ENCODE data around the gene SOCS7. TPM values are rescaled to one million over a fixed set of nuclear protein-coding genes. Genes with fewer than 3 reads are reported as not detected.
A peak's percentile ranks its signal among the peaks of the same experiment; 100 is the strongest.

Gene SOCS7, protein sequence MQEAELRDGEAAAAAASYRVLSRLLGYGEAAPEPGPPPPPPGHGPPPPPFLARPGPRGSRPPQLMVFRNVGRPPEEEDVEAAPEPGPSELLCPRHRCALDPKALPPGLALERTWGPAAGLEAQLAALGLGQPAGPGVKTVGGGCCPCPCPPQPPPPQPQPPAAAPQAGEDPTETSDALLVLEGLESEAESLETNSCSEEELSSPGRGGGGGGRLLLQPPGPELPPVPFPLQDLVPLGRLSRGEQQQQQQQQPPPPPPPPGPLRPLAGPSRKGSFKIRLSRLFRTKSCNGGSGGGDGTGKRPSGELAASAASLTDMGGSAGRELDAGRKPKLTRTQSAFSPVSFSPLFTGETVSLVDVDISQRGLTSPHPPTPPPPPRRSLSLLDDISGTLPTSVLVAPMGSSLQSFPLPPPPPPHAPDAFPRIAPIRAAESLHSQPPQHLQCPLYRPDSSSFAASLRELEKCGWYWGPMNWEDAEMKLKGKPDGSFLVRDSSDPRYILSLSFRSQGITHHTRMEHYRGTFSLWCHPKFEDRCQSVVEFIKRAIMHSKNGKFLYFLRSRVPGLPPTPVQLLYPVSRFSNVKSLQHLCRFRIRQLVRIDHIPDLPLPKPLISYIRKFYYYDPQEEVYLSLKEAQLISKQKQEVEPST
- 5.5 and 7.7 TPM in 2 replicates for total RNA-seq

DNA sequence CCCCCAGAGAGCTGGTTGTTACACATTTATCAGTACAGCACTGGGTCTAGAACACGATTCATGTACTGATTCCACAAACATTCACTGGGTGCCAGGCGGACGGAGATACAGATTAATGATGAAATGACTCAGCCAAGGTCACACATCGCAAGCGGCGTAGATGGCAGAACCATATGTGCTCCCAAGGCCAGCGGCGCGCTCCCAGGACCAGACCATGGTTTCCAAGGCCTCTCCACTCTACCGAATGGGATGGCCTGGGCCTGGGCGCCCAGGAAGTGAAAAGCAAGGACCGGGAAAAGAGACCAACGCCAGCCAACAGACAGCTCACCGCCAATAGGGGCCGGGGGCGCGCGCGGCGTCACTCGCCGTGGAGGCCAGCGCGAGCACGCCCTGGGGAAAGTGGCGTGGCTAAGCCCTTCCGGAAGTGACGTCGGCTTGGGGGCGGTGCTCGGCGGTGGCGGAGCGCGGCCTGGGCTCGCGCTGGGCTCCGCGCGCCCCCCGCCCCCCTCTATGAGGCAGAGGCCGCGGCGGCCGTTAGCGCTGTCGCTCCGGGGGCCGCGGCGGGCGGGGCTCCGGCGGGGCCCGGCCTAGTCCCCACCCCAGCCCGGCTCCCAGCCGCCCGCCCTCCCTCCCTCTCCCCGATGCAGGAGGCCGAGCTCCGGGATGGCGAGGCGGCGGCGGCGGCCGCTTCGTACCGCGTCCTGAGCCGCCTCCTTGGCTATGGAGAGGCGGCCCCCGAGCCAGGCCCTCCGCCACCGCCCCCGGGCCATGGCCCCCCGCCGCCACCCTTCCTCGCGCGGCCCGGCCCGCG is at the start of gene SOCS7:
TSS of gene SOCS7 (plus strand) at position 433 of the 811 bp plus-strand sequence. CDS start at position 642, 209 bp downstream.
- peak; percentile 68 to 93 for DNase-seq (ENCODE audit: low read depth in 2 of 2)

DNA sequence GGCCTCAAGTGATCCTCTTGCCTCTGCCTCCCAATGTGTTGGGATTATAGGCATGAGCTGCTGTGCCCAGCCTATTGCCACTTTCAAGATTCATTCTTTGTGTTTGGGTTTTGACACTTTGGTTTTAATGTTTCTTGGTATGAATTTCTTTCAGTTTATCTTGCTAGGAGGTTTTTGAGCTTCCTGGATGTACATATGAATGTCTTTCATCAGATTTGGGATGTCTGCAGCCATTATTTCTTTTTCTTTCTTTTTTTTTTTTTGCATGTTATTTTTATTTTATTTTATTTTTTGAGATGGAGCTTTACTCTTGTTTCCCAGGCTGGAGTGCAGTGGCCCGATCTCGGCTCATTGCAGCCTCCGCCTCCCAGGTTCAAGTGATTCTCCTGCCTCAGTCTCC is 36.1 kb upstream of the SOCS7 start:
- no peak for DNase-seq (ENCODE audit: low read depth in 2 of 2)

DNA sequence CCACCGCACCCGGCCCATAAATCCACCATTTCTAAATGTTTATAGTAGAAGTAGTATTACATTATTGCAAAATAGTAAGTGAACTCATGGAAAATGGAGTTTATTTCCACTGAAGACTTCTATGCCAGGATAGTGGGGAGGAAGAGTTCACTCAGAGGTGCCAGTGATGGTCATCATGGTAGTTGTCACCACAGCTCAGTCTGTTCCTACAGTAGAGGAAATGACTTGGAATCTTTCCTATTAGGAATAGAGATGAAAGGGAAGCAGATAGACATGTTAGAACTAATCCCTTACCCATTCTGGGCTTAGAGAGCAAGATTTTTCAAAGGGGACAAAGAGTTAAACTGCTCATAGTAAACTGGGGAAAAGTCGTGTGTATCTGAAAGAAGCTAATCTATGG is 34.6 kb upstream of the SOCS7 start:
- DNase-seq (ENCODE audit: low read depth in 2 of 2): peak in 1 of 2 donors; percentile 61

GRCh38 chr17:38320482-38320881 is 31.2 kb upstream of the SOCS7 start:
- DNase-seq (ENCODE audit: low read depth in 2 of 2): no peak

- peak; percentile 2 to 38 for DNase-seq (ENCODE audit: low read depth in 2 of 2)
Observed at GRCh38 chr17:38322156-38322779, 29.4 kb upstream of the SOCS7 start.

GRCh38 chr17:38322897-38323296 is 28.7 kb upstream of the SOCS7 start:
- DNase-seq (ENCODE audit: low read depth in 2 of 2): no peak

DNA sequence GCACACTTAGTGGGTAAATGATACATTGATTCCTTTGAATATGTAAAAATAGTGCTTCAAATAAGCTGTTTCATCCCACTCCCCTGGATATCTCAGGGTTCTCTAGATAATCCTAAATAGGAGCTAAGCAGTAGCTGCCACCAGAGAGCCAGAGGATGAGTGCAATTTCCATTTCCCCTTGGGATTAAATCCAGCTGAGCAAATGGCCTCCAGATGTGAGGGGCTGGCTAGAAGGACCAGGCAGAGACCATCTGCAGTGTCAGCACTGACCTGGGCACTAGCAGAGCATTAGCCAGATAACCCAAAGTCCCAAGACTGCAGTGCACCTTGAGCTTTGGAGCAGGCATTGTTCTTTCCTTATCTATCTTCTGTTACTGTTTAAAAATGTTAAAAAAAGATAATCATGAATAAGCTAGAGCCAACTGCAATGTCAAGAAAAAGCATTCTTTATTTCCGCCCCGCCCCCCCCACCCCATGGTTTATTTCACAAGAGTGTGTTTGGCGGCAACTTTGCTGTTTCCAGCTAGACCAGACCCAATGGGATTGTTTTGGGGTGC is 27.4 kb upstream of the SOCS7 start:
- DNase-seq (ENCODE audit: low read depth in 2 of 2): no peak

- no peak for DNase-seq (ENCODE audit: low read depth in 2 of 2)
Observed at GRCh38 chr17:38324772-38325171, 26.9 kb upstream of the SOCS7 start.

- no peak for DNase-seq (ENCODE audit: low read depth in 2 of 2)
Observed at GRCh38 chr17:38325221-38325851, 26.3 kb upstream of the SOCS7 start.

DNA sequence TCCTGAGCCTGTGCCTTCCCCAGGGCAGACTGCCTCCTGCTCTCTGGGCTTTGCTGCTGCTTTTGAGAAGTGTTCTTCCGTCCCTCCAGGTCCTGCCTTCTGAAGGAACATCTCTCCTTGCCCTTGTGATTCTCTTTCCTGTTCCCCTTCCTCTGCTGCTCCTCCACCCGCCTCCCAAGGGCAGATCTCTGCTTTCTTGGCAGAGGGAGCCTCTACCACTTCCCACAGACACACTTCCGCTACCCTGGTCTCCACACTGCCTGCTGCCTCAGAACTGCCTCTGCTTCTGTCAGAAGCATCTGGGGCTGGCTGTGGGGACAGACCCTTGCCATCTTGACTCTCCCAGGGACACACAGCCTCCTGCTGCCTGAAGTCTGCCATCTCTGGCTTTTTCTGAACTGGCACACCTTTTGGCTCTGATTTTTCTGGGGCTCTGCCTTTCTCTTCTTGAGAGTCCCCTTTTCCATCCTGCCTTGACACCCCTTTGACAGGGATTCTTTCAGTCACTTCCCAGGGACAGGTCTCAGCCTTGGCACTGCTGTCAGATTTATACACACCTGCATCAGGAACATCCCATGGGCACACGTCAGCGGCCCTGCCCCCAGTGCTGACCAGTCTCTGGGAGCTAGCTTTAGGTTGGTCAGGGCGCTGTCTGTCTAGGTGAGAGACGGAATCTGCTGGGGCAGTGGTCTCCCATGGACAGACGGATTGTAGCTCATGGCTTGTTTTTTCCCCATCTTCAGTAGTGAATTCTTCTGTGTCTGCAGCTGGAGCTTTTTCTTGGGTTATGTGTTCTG is 24.4 kb upstream of the SOCS7 start:
- peak in 1 of 2 donors; percentile 30 for DNase-seq (ENCODE audit: low read depth in 2 of 2)

DNA sequence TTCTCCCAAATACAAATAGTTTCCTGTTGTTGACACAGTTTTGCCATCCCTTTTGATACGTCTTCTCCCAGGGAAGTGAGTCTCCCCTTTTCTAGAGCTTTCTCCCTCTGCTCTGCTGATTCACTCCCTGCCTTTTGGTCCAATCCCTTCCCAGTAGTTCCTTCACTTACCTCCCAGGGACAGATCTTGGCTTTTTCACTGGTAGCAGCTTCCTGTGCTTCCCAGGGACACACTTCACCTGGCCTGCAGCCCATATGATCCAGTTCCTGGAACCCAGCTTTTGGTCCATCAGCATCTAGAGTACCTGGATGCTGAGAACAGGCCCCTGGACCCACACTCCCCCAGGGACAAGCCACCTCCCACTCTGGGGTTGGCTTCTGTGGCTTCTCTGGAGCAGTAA is 23.7 kb upstream of the SOCS7 start:
- DNase-seq (ENCODE audit: low read depth in 2 of 2): no peak

- DNase-seq (ENCODE audit: low read depth in 2 of 2): no peak
Observed at GRCh38 chr17:38328620-38329019, 23.0 kb upstream of the SOCS7 start.

- DNase-seq (ENCODE audit: low read depth in 2 of 2): no peak
Observed at GRCh38 chr17:38329284-38329683, 22.4 kb upstream of the SOCS7 start.

GRCh38 chr17:38329808-38330730 is 21.6 kb upstream of the SOCS7 start:
- no peak for DNase-seq (ENCODE audit: low read depth in 2 of 2)

DNA sequence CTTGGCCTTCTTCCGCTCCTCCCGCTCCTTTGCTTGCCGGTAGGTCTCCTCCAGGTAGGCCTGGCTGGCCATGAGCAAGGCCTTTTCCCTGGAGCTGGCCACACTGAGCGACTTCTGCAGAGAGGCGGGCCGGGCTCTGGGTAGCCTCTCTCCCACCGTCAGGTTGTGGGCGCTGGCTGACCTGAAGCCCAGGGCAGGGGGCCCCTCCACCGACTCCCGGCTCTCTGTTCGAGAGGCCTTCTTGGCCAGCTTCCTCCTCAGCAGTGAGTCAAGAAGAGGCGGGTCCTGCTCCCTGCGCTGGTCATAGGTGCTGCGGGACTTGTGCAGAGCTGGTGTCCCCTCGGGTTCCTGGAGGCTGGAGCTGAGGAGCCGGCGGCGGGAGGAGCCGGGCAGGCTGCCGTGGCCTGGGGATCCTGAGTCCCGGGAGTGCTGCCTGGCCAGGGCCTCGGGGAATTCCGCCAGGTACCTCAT is 20.7 kb upstream of the SOCS7 start:
- DNase-seq (ENCODE audit: low read depth in 2 of 2): no peak

- no peak for DNase-seq (ENCODE audit: low read depth in 2 of 2)
Observed at GRCh38 chr17:38332735-38333134, 18.9 kb upstream of the SOCS7 start.

DNA sequence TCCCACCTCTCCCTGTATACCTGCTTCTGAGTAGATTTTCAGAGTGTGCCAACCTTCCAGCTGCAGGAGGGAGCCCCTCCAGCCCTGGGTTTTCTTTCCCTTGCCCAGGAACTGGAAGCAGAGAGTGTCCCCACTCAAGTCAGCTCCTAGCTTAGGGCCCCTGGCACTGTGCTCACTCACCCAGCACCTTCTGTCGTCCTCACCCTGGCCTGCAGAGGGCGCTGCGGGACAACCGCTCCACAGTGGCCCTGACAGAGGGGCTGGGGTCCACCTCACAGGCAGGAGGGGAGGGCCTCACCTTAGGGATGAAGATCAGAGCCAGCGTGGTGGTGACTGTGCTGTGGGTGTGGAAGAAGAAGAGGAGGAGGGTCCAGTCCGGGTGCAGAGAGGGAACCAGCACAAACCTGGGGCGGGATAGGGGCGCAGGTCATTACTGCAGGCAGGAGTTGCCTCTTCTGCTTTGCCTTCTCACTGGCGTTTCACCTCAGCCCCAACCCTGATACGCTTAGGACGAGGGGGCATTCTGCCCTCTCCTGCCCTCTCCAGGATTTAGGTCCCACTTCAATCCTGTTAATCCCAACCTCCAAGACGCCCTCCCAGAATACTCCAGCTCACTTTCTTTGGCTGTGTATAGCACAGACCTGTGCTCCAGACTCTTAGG is 17.9 kb upstream of the SOCS7 start:
- peak in 1 of 2 donors; percentile 43 for DNase-seq (ENCODE audit: low read depth in 2 of 2)
